Prostate gland (tissue), 2 donors: ENCODE results near the gene EFCAB9.

Experiments used
- POLR2AphosphoS5 ChIP-seq: sonication (generic); formaldehyde crosslinking; IDR thresholded peaks from one replicate; pipeline ENCODE4 v1.6.1; 2017; ENCODE audit warnings: antibody characterized with exemption
- TF ChIP-seq, protein P1 (sequence below), 4 experiments: fragments of 200-600 bp in 2 of 4; fragments of 450-650 bp in 2 of 4; sonication (generic) in 2 of 4; IDR thresholded peaks; 1 replicate in 3 of 4; 2 replicates in 1 of 4; pipeline ENCODE4 v1.5.1; 2016 to 2019; ENCODE audit warnings: antibody characterized with exemption in 4 of 4, mild to moderate bottlenecking in 2 of 4, moderate library complexity in 2 of 4

DNA sequence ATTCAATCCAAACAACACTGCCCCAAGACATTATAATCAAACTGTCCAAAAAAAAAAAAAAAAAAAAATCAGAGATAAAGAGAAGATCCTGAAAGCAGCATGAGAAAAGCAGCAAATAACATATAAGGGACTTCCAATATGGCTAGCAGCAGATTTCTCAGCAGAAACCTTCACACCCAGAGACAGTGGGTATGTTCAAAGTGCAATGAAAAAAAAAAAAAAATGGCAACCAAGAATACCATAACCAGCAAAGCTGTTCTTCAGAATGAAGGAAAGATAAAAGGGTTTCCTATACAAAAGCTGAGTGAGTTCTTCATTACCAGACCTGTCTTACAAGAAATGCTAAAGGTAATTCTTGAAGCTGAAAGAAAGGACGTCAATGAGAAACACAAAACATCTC, 57.4 kb downstream of the EFCAB9 start:
- TF ChIP-seq, protein P1, sequence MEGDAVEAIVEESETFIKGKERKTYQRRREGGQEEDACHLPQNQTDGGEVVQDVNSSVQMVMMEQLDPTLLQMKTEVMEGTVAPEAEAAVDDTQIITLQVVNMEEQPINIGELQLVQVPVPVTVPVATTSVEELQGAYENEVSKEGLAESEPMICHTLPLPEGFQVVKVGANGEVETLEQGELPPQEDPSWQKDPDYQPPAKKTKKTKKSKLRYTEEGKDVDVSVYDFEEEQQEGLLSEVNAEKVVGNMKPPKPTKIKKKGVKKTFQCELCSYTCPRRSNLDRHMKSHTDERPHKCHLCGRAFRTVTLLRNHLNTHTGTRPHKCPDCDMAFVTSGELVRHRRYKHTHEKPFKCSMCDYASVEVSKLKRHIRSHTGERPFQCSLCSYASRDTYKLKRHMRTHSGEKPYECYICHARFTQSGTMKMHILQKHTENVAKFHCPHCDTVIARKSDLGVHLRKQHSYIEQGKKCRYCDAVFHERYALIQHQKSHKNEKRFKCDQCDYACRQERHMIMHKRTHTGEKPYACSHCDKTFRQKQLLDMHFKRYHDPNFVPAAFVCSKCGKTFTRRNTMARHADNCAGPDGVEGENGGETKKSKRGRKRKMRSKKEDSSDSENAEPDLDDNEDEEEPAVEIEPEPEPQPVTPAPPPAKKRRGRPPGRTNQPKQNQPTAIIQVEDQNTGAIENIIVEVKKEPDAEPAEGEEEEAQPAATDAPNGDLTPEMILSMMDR (IDR thresholded peaks at IDR 0.05), result no peak
- TF ChIP-seq POLR2AphosphoS5, result no peak
